IMR-90 (cell line): ENCODE measurements around the gene MALT1. TPM values are rescaled to one million over a fixed set of nuclear protein-coding genes. Genes with fewer than 3 reads are reported as not detected.

Source experiments
- ATAC-seq: fragments of 200-7000 bp; cut with Tn5 transposase; 2 replicates; pipeline ENCODE4 v1.9.1; 2020; ENCODE audit warnings: low read depth, mild to moderate bottlenecking, moderate library complexity
- Bru-seq: library from RNA; stranded (reverse); fragments of 400-500 nt; gene quantifications from one replicate; lab custom pipeline; 2021; lab: Mats Ljungman, UMichigan
- BruChase-seq, 2 experiments: library from RNA; stranded (reverse); fragments of 400-500 nt; gene quantifications; one replicate each; lab custom pipeline; 2021; lab: Mats Ljungman, UMichigan
- BruUV-seq: library from RNA; stranded (reverse); fragments of 400-500 nt; replicated peaks from 2 replicates; lab custom pipeline; 2021; lab: Mats Ljungman, UMichigan
- CTCF ChIA-PET: fragments of 300-600 bp; formaldehyde crosslinking; extraction: SDS; loops from one replicate; lab custom pipeline; 2021; ENCODE audit warnings: antibody characterized with exemption; lab: Yijun Ruan, JAX
- POLR2A ChIA-PET: fragments of 300-600 bp; sonication (Branson Sonifier 250); formaldehyde crosslinking; loops from one replicate; lab custom pipeline; 2022; ENCODE audit warnings: antibody characterized with exemption; ENCODE audit not compliant: unreplicated experiment; lab: Charles Lee
- DNase-seq: peaks from one replicate; pipeline ENCODE4 v3.0.0; 2013
- H2AFZ ChIP-seq: replicated peaks from 2 replicates; pipeline ENCODE3; 2013; ENCODE audit warnings: low read length, mild to moderate bottlenecking; ENCODE audit not compliant: poor library complexity
- H2AK5ac ChIP-seq: 2 replicates; pipeline ENCODE4 v1.6.1; 2013; ENCODE audit warnings: low read depth, low read length, inconsistent platforms
- H2AK9ac ChIP-seq: replicated peaks from 2 replicates; pipeline ENCODE3; 2013; ENCODE audit warnings: mild to moderate bottlenecking, low read depth, low read length, moderate library complexity; ENCODE audit not compliant: poor library complexity
- H2BK120ac ChIP-seq: 2 replicates; pipeline ENCODE4 v1.6.1; 2013; ENCODE audit warnings: low read depth, low read length, inconsistent platforms
- H2BK15ac ChIP-seq: 3 replicates; pipeline ENCODE4 v1.6.1; 2013; ENCODE audit warnings: low read depth, low read length, inconsistent platforms
- H2BK20ac ChIP-seq: 2 replicates; pipeline ENCODE4 v1.6.1; 2013; ENCODE audit warnings: low read depth, mild to moderate bottlenecking, inconsistent platforms, low read length, moderate library complexity
- H2BK5ac ChIP-seq: 2 replicates; pipeline ENCODE4 v1.6.1; 2013; ENCODE audit warnings: mild to moderate bottlenecking, low read depth, low read length, inconsistent platforms; ENCODE audit not compliant: poor library complexity, severe bottlenecking
- H3K14ac ChIP-seq: replicated peaks from 2 replicates; pipeline ENCODE4 v1.6.1; 2013; ENCODE audit warnings: low read depth, low read length, inconsistent platforms
- H3K18ac ChIP-seq: 2 replicates; pipeline ENCODE4 v1.6.1; 2013; ENCODE audit warnings: low read depth, low read length, control low read depth
- H3K23ac ChIP-seq: 2 replicates; pipeline ENCODE4 v1.6.1; 2013; ENCODE audit warnings: low read depth, low read length, inconsistent platforms
- H3K27ac ChIP-seq: 2 replicates; pipeline ENCODE4 v1.5.1; 2013; ENCODE audit warnings: mild to moderate bottlenecking, control low read depth, low read length; ENCODE audit not compliant: insufficient read depth
- H3K27me3 ChIP-seq: 2 replicates; pipeline ENCODE4 v1.6.1; 2013; ENCODE audit warnings: low read length; ENCODE audit not compliant: control insufficient read depth, insufficient read depth
- H3K36me3 ChIP-seq: 2 replicates; pipeline ENCODE4 v1.6.1; 2013; ENCODE audit warnings: low read length, mixed read lengths; ENCODE audit not compliant: control insufficient read depth, insufficient read depth
- H3K4ac ChIP-seq: 2 replicates; pipeline ENCODE4 v1.6.1; 2013; ENCODE audit warnings: low read depth, low read length, inconsistent platforms
- H3K4me1 ChIP-seq: 2 replicates; pipeline ENCODE4 v1.6.1; 2013; ENCODE audit warnings: low read length, mixed read lengths; ENCODE audit not compliant: control insufficient read depth, insufficient read depth
- H3K4me2 ChIP-seq: 2 replicates; pipeline ENCODE4 v1.6.1; 2013; ENCODE audit warnings: low read depth, mild to moderate bottlenecking, control low read depth, low read length, moderate library complexity
- H3K4me3 ChIP-seq: 2 replicates; pipeline ENCODE4 v1.5.1; 2013; ENCODE audit warnings: low read depth, mild to moderate bottlenecking, control low read depth, low read length, moderate library complexity; ENCODE audit not compliant: insufficient read depth
- H3K56ac ChIP-seq: 2 replicates; pipeline ENCODE4 v1.6.1; 2013; ENCODE audit warnings: low read length, inconsistent platforms; ENCODE audit not compliant: insufficient read depth; ENCODE audit errors: extremely low read depth
- H3K79me1 ChIP-seq, 2 experiments: 2 replicates each; pipeline ENCODE4 v1.6.1; 2013; ENCODE audit warnings: low read length in 2 of 2, inconsistent platforms in 1 of 2, low read depth in 1 of 2
- H3K9ac ChIP-seq: 2 replicates; pipeline ENCODE4 v1.6.1; 2013; ENCODE audit warnings: low read depth, low read length, control low read depth
- H3K9me1 ChIP-seq: 2 replicates; pipeline ENCODE4 v1.6.1; 2013; ENCODE audit warnings: low read length, inconsistent platforms; ENCODE audit not compliant: insufficient read depth
- H3K9me3 ChIP-seq: 2 replicates; pipeline ENCODE4 v1.6.1; 2013; ENCODE audit warnings: low read length; ENCODE audit not compliant: control insufficient read depth, insufficient read depth
- H4K20me1 ChIP-seq: 2 replicates; pipeline ENCODE4 v1.6.1; 2013; ENCODE audit warnings: low read length, inconsistent platforms; ENCODE audit not compliant: insufficient read depth
- H4K5ac ChIP-seq: 2 replicates; pipeline ENCODE4 v1.6.1; 2013; ENCODE audit warnings: mild to moderate bottlenecking, low read depth, low read length, control low read depth
- H4K8ac ChIP-seq, 2 experiments: 2 replicates each; pipeline ENCODE4 v1.6.1; 2013; ENCODE audit warnings: low read depth in 2 of 2, low read length in 2 of 2, control low read depth in 1 of 2, inconsistent platforms in 1 of 2
- H4K91ac ChIP-seq: 2 replicates; pipeline ENCODE4 v1.6.1; 2013; ENCODE audit warnings: low read depth, low read length, inconsistent platforms; ENCODE audit not compliant: insufficient read depth
- BHLHE40 ChIP-seq: fragments of 150-350 bp; IDR thresholded peaks from 2 replicates; pipeline ENCODE4 v1.6.1; 2016; ENCODE audit warnings: mild to moderate bottlenecking, low read depth, low read length
- CEBPB ChIP-seq: IDR thresholded peaks from 2 replicates; pipeline ENCODE4 v1.6.1; 2012; ENCODE audit warnings: low read depth, low read length, improper control_type of control experiment
- CHD1 ChIP-seq: IDR thresholded peaks from 2 replicates; pipeline ENCODE4 v1.6.1; 2012; ENCODE audit warnings: low read depth, low read length, improper control_type of control experiment
- ELK1 ChIP-seq: fragments of 150-350 bp; IDR thresholded peaks from 2 replicates; pipeline ENCODE4 v1.6.1; 2016; ENCODE audit warnings: low read depth, mild to moderate bottlenecking, low read length, moderate library complexity, borderline replicate concordance
- FOS ChIP-seq: fragments of 150-350 bp; IDR thresholded peaks from 2 replicates; pipeline ENCODE4 v1.6.1; 2016; ENCODE audit warnings: low read depth, low read length
- MAFK ChIP-seq: IDR thresholded peaks from 2 replicates; pipeline ENCODE4 v1.6.1; 2012; ENCODE audit warnings: low read depth, low read length, improper control_type of control experiment
- MXI1 ChIP-seq: IDR thresholded peaks from 2 replicates; pipeline ENCODE4 v1.6.1; 2012; ENCODE audit warnings: low read depth, mild to moderate bottlenecking, low read length, moderate library complexity, borderline replicate concordance
- NFE2L2 ChIP-seq: fragments of 150-350 bp; IDR thresholded peaks from 2 replicates; pipeline ENCODE4 v1.6.1; 2016; ENCODE audit warnings: low read depth, mild to moderate bottlenecking, low read length
- POLR2A ChIP-seq: IDR thresholded peaks from 2 replicates; pipeline ENCODE4 v1.6.1; 2012; ENCODE audit warnings: mild to moderate bottlenecking, low read depth, low read length
- RAD21 ChIP-seq: IDR thresholded peaks from 2 replicates; pipeline ENCODE4 v1.6.1; 2012; ENCODE audit warnings: low read length, improper control_type of control experiment
- RCOR1 ChIP-seq: IDR thresholded peaks from 2 replicates; pipeline ENCODE4 v1.6.1; 2012; ENCODE audit warnings: mild to moderate bottlenecking, low read length, improper control_type of control experiment; ENCODE audit not compliant: insufficient replicate concordance
- RFX5 ChIP-seq: IDR thresholded peaks from 2 replicates; pipeline ENCODE4 v1.8.0; 2012; ENCODE audit warnings: low read depth, mild to moderate bottlenecking, low read length, moderate library complexity
- SMC3 ChIP-seq: fragments of 150-350 bp; IDR thresholded peaks from 2 replicates; pipeline ENCODE4 v1.6.1; 2016; ENCODE audit warnings: low read depth, mild to moderate bottlenecking, antibody characterized with exemption, low read length, moderate library complexity
- WGBS, 2 experiments: methylation state at CpG; one replicate each; pipeline versions ENCODE4 v1.1.5 to v1.1.7; 2013; ENCODE audit warnings: missing lambda C conversion rate in 2 of 2; ENCODE audit not compliant: insufficient read length in 1 of 2; ENCODE audit errors: extremely low coverage in 2 of 2; 5-methylcytosine and 5-hydroxymethylcytosine counted together
- dilution Hi-C: fragments of 300-500 bp; cut with HindIII; formaldehyde crosslinking; loops from one replicate; pipeline ENCODE4 v1.14.3; 2018; ENCODE audit warnings: low sequenced_read_pairs; ENCODE audit not compliant: unreplicated experiment
- in situ Hi-C: fragments of 300-500 bp; cut with MboI; formaldehyde crosslinking; loops from 3 replicates; pipeline ENCODE4 v1.14.3; 2019; ENCODE audit warnings: low sequenced_read_pairs, inconsistent platforms, mixed read lengths
- intact Hi-C: fragments of 100-400 bp; cut with micrococcal nuclease; formaldehyde crosslinking; loops from 2 replicates; pipeline ENCODE4 v1.10.0; 2022
- long read RNA-seq: library from polyadenylated mRNA; unstranded; transcript quantifications from one replicate; pipeline ENCODE4 v2.0.0, GENCODE V29; 2021; ENCODE audit not compliant: unreplicated experiment
- polyA plus RNA-seq, 3 experiments: library from polyadenylated mRNA; depleted of rRNA; stranded (reverse); fragments of >200 nt; gene quantifications; 2 replicates each; pipeline ENCODE4 v1.2.3, GENCODE V29; 2012; ENCODE audit warnings: low replicate concordance in 1 of 3
- total RNA-seq: library from RNA; depleted of rRNA; stranded (reverse); fragments of >200 nt; gene quantifications from 2 replicates; pipeline ENCODE4 v1.2.3, GENCODE V29; 2012; rRNA removed

Gene MALT1, protein sequence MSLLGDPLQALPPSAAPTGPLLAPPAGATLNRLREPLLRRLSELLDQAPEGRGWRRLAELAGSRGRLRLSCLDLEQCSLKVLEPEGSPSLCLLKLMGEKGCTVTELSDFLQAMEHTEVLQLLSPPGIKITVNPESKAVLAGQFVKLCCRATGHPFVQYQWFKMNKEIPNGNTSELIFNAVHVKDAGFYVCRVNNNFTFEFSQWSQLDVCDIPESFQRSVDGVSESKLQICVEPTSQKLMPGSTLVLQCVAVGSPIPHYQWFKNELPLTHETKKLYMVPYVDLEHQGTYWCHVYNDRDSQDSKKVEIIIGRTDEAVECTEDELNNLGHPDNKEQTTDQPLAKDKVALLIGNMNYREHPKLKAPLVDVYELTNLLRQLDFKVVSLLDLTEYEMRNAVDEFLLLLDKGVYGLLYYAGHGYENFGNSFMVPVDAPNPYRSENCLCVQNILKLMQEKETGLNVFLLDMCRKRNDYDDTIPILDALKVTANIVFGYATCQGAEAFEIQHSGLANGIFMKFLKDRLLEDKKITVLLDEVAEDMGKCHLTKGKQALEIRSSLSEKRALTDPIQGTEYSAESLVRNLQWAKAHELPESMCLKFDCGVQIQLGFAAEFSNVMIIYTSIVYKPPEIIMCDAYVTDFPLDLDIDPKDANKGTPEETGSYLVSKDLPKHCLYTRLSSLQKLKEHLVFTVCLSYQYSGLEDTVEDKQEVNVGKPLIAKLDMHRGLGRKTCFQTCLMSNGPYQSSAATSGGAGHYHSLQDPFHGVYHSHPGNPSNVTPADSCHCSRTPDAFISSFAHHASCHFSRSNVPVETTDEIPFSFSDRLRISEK
- total RNA-seq = 25.3 and 25.8 TPM in 2 replicates
- polyA plus RNA-seq (2012; rRNA removed) = 6.8 and 8.3 TPM in 2 replicates
- polyA plus RNA-seq (2012; cell fraction: cytosol; rRNA removed) = 1.4 and 1.9 TPM in 2 replicates
- polyA plus RNA-seq (2012; cell fraction: nucleus; rRNA removed; ENCODE audit: low replicate concordance) = 2.6 and 17.9 TPM in 2 replicates
- percentile 89 among the genes with signal in this experiment for Bru-seq, nascent RNA
- BruChase-seq, experiment 1, labeled RNA remaining after a 6-hour chase = percentile 79 among the genes with signal in this experiment
- BruChase-seq, experiment 2, labeled RNA remaining after a 2-hour chase = percentile 77 among the genes with signal in this experiment
- long read RNA-seq, full-length matches to known transcripts = 14 of 20 reads
- long read RNA-seq, partial matches to known transcripts = 1 of 20 reads
- long read RNA-seq, other reads (novel, unspliced or antisense) = 5 of 20 reads

DNA sequence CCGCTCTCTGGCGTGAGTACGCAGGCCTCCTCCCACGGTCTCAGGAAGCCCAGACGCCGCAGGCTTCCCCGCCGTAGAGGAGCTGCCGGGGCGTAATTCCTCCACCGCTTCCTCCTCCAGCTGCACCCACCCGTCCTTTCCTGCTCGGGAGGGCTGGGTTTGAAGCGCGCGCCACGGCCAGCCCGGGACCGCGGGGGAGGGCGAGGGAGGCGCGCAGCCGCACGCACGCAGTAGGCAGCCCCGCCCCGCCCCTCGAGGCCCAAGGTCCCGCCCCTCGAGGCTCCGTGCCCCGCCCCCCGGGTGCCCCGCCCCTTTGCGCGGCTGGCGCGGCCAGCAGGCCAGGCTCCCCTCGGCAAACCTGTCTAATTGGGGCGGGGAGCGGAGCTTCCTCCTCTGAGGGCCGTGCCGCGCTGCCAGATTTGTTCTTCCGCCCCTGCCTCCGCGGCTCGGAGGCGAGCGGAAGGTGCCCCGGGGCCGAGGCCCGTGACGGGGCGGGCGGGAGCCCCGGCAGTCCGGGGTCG, at the start of gene MALT1:
TSS of gene MALT1 (plus strand) at position 355 of the 521 bp plus-strand sequence. CDS start 179 bp downstream, outside the sequence.
- peak within 1 kb of the TSS; percentile 75 for H2BK5ac ChIP-seq
- POLR2A ChIA-PET = interaction anchor here (0.5 to 1.7 kb wide), 4 partner anchors 16 to 139 kb away, joined by 3 to 13 read pairs (median 4); no protein-coding TSS in a partner anchor
- peaks cover 24 to 45% of the 10 kb centered on the region in 2 experiments for H3K79me1 ChIP-seq
- peak; percentile 85 for DNase-seq
- no peak within 1 kb of the TSS for H3K18ac ChIP-seq
- ATAC-seq = peak; percentile 93
- intact Hi-C loops (loop anchor here (1.0 to 2.0 kb wide), 3 partner anchors 91 to 142 kb away; no protein-coding TSS in a partner anchor), dilution Hi-C loops (no loop called here), in situ Hi-C loops (loop anchor here (5.0 kb wide), 1 partner anchor 89 kb away; no protein-coding TSS in a partner anchor)
- H2AK9ac ChIP-seq = peak within 1 kb of the TSS; percentile 93
- peak within 1 kb of the TSS; percentile 39; the same call in 2 of the 3 replicates for H2BK15ac ChIP-seq
- H3K27me3 ChIP-seq = no peaks in the 10 kb centered on the region
- H3K56ac ChIP-seq = peak within 1 kb of the TSS; percentile 72
- peak within 1 kb of the TSS; percentile 74 for H3K23ac ChIP-seq
- H2AFZ ChIP-seq = peak within 1 kb of the TSS; percentile 92
- peaks cover 18% of the 10 kb centered on the region for H4K20me1 ChIP-seq
- 1% methylated on average over 20 of the region's 60 CpGs; no CpG with 5 or more reads in 1 of the 2 experiments for WGBS, 2 experiments
- CTCF ChIA-PET = interaction anchor here (0.8 kb wide), 1 partner anchor 24 kb away, joined by 3 read pairs; no protein-coding TSS in a partner anchor
- peak within 1 kb of the TSS; percentile 59 for H3K4ac ChIP-seq
- H3K4me2 ChIP-seq = peak within 1 kb of the TSS; percentile 94
- peak within 1 kb of the TSS; percentile 79 for H3K27ac ChIP-seq
- H3K9me1 ChIP-seq = peaks cover 12% of the 10 kb centered on the region
- H3K9ac ChIP-seq = peak within 1 kb of the TSS; percentile 91
- peak within 1 kb of the TSS; percentile 23 for H3K14ac ChIP-seq
- BruUV-seq = no TSS peak
- H3K36me3 ChIP-seq = no peaks in the 10 kb centered on the region
- no peak within 1 kb of the TSS for H4K5ac ChIP-seq
- H4K91ac ChIP-seq = peak within 1 kb of the TSS; percentile 56
- peak within 1 kb of the TSS; percentile 48 for H2AK5ac ChIP-seq
- peak within 1 kb of the TSS; percentile 60 for H2BK120ac ChIP-seq
- H4K8ac ChIP-seq = peak within 1 kb of the TSS; percentile 12 to 55; a peak in 3 of 4 replicates
- no peaks in the 10 kb centered on the region for H3K9me3 ChIP-seq
- peaks cover 14% of the 10 kb centered on the region for H3K4me1 ChIP-seq
- H2BK20ac ChIP-seq = peak within 1 kb of the TSS; percentile 2; the same call in 1 of the 2 replicates
- H3K4me3 ChIP-seq = peak within 1 kb of the TSS; percentile 93
- TF ChIP-seq NFE2L2 (no peak), RCOR1 (no peak), ELK1 (no peak), BHLHE40 (peak; percentile 19; the same call in 1 of the 2 replicates), FOS (no peak), RAD21 (no peak), RFX5 (no peak), MXI1 (peak; percentile 89), CHD1 (no peak), SMC3 (no peak), POLR2A (peak; percentile 89), MAFK (no peak), CEBPB (no peak)
